Measurements from ENCODE around the gene SORBS2. TPM values are rescaled to one million over a fixed set of nuclear protein-coding genes. Genes with fewer than 3 reads are reported as not detected.

Gene SORBS2
- total RNA-seq, 2 experiments from 2014 or later = not detected

GRCh38 chr4:185793716-185794115, 18.3 kb downstream of the SORBS2 start:
- H3K27me3 Mint-ChIP-seq (ENCODE audit: low read depth) = no peaks in the 10 kb centered on the region
- no peak overlapping the region for H3K27ac Mint-ChIP-seq
- ChIA-PET CTCF (no interaction called here), POLR2A (no interaction called here)
- no peaks in the 10 kb centered on the region for H3K36me3 Mint-ChIP-seq (ENCODE audit: low read depth)
- H3K9me3 Mint-ChIP-seq (ENCODE audit: insufficient read depth) = no peaks in the 10 kb centered on the region
- DNase-seq (no peak), ATAC-seq (no peak)
- H3K4me3 Mint-ChIP-seq = no peak overlapping the region
- no peaks in the 10 kb centered on the region for H3K4me1 Mint-ChIP-seq (ENCODE audit: low read depth)

GRCh38 chr4:185793116-185793485, 18.9 kb downstream of the SORBS2 start:
- no peaks in the 10 kb centered on the region for H3K27me3 Mint-ChIP-seq (ENCODE audit: low read depth)
- CTCF ChIA-PET = no interaction called here
- no peak for DNase-seq
- H3K9me3 Mint-ChIP-seq (ENCODE audit: insufficient read depth) = no peaks in the 10 kb centered on the region
- no peaks in the 10 kb centered on the region for H3K36me3 Mint-ChIP-seq (ENCODE audit: low read depth)
- ATAC-seq = no peak
- no peak overlapping the region for H3K4me3 Mint-ChIP-seq
- POLR2A ChIA-PET = no interaction called here
- H3K4me1 Mint-ChIP-seq (ENCODE audit: low read depth) = no peaks in the 10 kb centered on the region
- H3K27ac Mint-ChIP-seq = no peak overlapping the region

DNA sequence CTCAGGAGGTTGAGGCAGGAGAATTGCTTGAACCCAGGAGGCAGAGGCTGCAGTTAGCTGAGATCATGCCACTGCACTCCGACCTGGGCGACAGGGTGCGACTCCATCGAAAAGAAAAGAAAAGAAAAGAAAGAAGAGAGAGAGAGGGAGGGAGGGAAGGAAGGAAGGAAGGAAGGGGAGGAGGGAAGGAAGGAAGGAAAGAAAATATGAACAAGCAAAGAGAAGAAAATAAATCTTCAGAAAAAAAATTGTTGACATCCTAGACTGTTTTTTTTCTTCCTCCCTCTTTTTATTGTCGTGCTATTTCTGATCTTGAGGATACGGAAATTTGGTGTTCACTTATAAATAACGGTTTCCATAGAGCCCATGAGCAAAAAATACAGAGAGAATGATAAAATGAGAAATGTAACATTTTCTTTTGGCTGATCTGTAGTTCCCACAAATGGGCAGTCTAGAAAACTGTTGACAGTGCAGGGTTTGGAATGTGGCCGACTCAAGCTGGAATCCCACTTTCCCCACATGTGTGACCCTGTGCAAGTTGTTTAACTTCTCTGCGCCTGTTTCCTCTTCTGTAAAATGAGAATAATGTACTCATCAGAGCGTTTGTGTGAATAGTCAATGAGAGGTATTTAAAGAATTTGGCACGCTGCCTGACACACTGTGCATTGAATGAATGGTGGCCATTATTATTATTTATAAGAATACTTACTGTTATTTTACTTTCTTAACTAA, 19.4 kb downstream of the SORBS2 start:
- Mint-ChIP-seq H3K27me3 (ENCODE audit: low read depth) (no peaks in the 10 kb centered on the region), H3K9me3 (ENCODE audit: insufficient read depth) (no peaks in the 10 kb centered on the region), H3K4me1 (ENCODE audit: low read depth) (no peaks in the 10 kb centered on the region), H3K4me3 (no peak overlapping the region), H3K27ac (no peak overlapping the region), H3K36me3 (ENCODE audit: low read depth) (no peaks in the 10 kb centered on the region)
- ChIA-PET CTCF (no interaction called here), POLR2A (no interaction called here)
- no peak for DNase-seq
- ATAC-seq = no peak

- H3K4me3 Mint-ChIP-seq = no peak overlapping the region
- ChIA-PET CTCF (no interaction called here), POLR2A (no interaction called here)
- no peaks in the 10 kb centered on the region for H3K9me3 Mint-ChIP-seq (ENCODE audit: insufficient read depth)
- H3K27me3 Mint-ChIP-seq (ENCODE audit: low read depth) = no peaks in the 10 kb centered on the region
- no peak for DNase-seq
- H3K27ac Mint-ChIP-seq = no peak overlapping the region
- ATAC-seq = no peak
- H3K4me1 Mint-ChIP-seq (ENCODE audit: low read depth) = no peaks in the 10 kb centered on the region
- no peaks in the 10 kb centered on the region for H3K36me3 Mint-ChIP-seq (ENCODE audit: low read depth)
Observed at GRCh38 chr4:185787926-185788679, 23.9 kb downstream of the SORBS2 start.

DNA sequence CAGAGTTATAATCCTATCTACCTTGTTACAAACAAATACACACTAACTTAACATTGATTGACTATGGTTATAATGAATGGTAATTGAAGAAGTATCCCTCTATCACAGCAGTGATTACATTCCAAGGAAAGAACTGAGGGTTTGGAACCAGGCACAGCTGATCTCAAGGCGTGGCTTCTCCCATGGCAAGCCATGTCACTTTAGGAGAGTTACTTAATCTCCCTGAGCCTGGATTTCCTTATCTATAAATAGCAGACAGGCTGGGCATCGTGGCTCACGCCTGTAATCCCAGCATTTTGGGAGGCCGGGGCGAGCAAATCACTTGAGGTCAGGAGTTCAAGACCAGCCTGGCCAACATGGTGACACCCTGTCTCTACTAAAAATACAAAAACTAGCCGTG, 25.6 kb downstream of the SORBS2 start:
- Mint-ChIP-seq H3K27ac (no peak overlapping the region), H3K4me1 (ENCODE audit: low read depth) (no peaks in the 10 kb centered on the region), H3K27me3 (ENCODE audit: low read depth) (no peaks in the 10 kb centered on the region), H3K9me3 (ENCODE audit: insufficient read depth) (no peaks in the 10 kb centered on the region), H3K36me3 (ENCODE audit: low read depth) (no peaks in the 10 kb centered on the region), H3K4me3 (no peak overlapping the region)
- ATAC-seq (no peak), DNase-seq (no peak)
- CTCF ChIA-PET = no interaction called here
- POLR2A ChIA-PET = no interaction called here

GRCh38 chr4:185783574-185783973, 28.4 kb downstream of the SORBS2 start:
- POLR2A ChIA-PET = no interaction called here

DNA sequence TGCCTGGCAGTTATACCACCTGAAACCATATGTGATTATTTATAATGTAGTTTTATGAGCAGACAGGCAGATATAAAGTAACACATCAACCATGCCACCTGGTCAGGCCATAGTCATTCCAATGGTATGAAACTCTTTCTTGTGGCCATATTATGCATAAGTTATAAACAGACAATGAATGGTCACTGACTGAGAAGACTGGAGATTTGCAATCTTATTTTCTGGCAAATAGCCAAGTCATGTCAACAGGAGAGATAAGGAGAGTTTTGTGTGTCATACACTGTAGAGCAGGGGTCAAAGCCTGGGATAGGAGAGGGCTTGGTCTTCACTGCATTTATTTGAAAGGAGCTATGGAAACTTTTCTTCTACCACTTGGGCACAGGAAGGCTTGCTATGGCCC, 29.5 kb downstream of the SORBS2 start:
- Mint-ChIP-seq H3K27ac (no peak overlapping the region), H3K4me1 (ENCODE audit: low read depth) (no peaks in the 10 kb centered on the region), H3K4me3 (no peak overlapping the region), H3K36me3 (ENCODE audit: low read depth) (no peaks in the 10 kb centered on the region), H3K9me3 (ENCODE audit: insufficient read depth) (no peaks in the 10 kb centered on the region), H3K27me3 (ENCODE audit: low read depth) (no peaks in the 10 kb centered on the region)
- ChIA-PET CTCF (no interaction called here), POLR2A (no interaction called here)
- DNase-seq (no peak), ATAC-seq (no peak)

More at GRCh38 chr4:185783574-185783973, 28.4 kb downstream of the SORBS2 start:
- CTCF ChIA-PET = no interaction called here
- ATAC-seq (no peak), DNase-seq (no peak)
- no peaks in the 10 kb centered on the region for H3K27me3 Mint-ChIP-seq (ENCODE audit: low read depth)
- no peak overlapping the region for H3K27ac Mint-ChIP-seq
- H3K4me1 Mint-ChIP-seq (ENCODE audit: low read depth) = no peaks in the 10 kb centered on the region
- H3K9me3 Mint-ChIP-seq (ENCODE audit: insufficient read depth) = no peaks in the 10 kb centered on the region
- H3K36me3 Mint-ChIP-seq (ENCODE audit: low read depth) = no peaks in the 10 kb centered on the region
- no peak overlapping the region for H3K4me3 Mint-ChIP-seq

DNA sequence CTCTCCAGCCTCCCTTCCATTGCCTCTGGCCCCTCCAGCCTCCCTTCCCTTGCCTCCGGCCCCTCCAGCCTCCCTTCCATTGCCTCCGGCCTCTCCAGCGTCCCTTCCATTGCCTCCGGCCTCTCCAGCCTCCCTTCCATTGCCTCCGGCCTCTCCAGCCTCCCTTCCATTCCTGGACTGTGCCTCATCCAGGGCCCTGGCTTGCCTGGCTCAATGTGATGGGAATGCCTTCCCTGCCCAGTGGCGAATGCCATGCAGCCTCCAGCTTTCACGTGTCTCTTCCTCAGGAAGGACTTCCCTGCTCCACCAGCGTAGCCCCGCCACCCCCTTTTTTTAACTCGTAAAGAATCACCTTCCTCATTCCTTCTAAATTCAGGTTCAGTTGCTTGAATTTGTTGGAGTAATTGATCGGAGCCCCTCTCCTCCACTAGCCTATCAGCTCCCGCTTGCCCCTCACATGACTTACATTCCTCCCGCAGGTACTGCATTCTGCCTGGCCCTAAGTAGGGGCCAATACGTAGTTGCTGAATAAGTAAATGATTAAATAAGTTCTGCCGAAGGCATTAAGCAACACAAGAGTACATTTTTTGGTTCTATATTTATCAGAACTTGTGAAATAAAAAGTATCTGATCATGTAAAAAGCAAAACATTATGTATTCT, 30.3 kb downstream of the SORBS2 start:
- Mint-ChIP-seq H3K27ac (no peak overlapping the region), H3K27me3 (ENCODE audit: low read depth) (no peaks in the 10 kb centered on the region), H3K36me3 (ENCODE audit: low read depth) (no peaks in the 10 kb centered on the region), H3K4me1 (ENCODE audit: low read depth) (no peaks in the 10 kb centered on the region), H3K4me3 (no peak overlapping the region), H3K9me3 (ENCODE audit: insufficient read depth) (no peaks in the 10 kb centered on the region)
- CTCF ChIA-PET = no interaction called here
- no peak for ATAC-seq
- POLR2A ChIA-PET = no interaction called here
- no peak for DNase-seq

DNA sequence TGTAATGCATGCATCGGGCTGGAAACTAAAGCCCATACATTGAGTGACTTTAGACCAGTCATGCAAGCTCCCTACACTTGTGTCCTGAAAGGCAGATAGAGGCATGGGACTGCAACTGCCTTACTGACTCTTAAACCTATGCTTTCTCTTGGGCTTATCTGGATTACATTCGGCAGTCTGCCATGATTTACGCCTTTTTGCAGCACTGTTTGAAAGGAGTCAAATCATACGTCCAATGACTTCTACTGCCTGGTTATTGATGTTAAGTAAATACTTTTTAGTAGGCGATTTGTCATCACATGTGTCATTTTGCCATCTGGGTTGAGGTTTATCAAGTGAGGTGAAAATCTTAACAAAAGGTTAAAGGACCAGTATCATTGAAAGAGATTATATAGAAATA, 31.5 kb downstream of the SORBS2 start:
- H3K9me3 Mint-ChIP-seq (ENCODE audit: insufficient read depth) = no peaks in the 10 kb centered on the region
- no peak for DNase-seq
- ATAC-seq = no peak
- ChIA-PET CTCF (no interaction called here), POLR2A (no interaction called here)
- no peaks in the 10 kb centered on the region for H3K4me1 Mint-ChIP-seq (ENCODE audit: low read depth)
- H3K36me3 Mint-ChIP-seq (ENCODE audit: low read depth) = no peaks in the 10 kb centered on the region
- no peak overlapping the region for H3K27ac Mint-ChIP-seq
- H3K4me3 Mint-ChIP-seq = no peak overlapping the region
- H3K27me3 Mint-ChIP-seq (ENCODE audit: low read depth) = no peaks in the 10 kb centered on the region

- H3K36me3 Mint-ChIP-seq (ENCODE audit: low read depth) = no peaks in the 10 kb centered on the region
- DNase-seq (no peak), ATAC-seq (no peak)
- no peaks in the 10 kb centered on the region for H3K9me3 Mint-ChIP-seq (ENCODE audit: insufficient read depth)
- no peak overlapping the region for H3K4me3 Mint-ChIP-seq
- ChIA-PET CTCF (no interaction called here), POLR2A (no interaction called here)
- H3K27ac Mint-ChIP-seq = no peak overlapping the region
- H3K4me1 Mint-ChIP-seq (ENCODE audit: low read depth) = no peaks in the 10 kb centered on the region
- H3K27me3 Mint-ChIP-seq (ENCODE audit: low read depth) = peaks cover under 1% of the 10 kb centered on the region
Observed at GRCh38 chr4:185779517-185779916, 32.5 kb downstream of the SORBS2 start.

- Mint-ChIP-seq H3K36me3 (ENCODE audit: low read depth) (no peaks in the 10 kb centered on the region), H3K27ac (no peak overlapping the region), H3K27me3 (ENCODE audit: low read depth) (peaks cover 2% of the 10 kb centered on the region), H3K4me3 (no peak overlapping the region), H3K4me1 (ENCODE audit: low read depth) (no peaks in the 10 kb centered on the region), H3K9me3 (ENCODE audit: insufficient read depth) (no peaks in the 10 kb centered on the region)
- CTCF ChIA-PET = no interaction called here
- ATAC-seq = no peak
- DNase-seq = no peak
- POLR2A ChIA-PET = no interaction called here
Observed at GRCh38 chr4:185778307-185778706, 33.7 kb downstream of the SORBS2 start.

DNA sequence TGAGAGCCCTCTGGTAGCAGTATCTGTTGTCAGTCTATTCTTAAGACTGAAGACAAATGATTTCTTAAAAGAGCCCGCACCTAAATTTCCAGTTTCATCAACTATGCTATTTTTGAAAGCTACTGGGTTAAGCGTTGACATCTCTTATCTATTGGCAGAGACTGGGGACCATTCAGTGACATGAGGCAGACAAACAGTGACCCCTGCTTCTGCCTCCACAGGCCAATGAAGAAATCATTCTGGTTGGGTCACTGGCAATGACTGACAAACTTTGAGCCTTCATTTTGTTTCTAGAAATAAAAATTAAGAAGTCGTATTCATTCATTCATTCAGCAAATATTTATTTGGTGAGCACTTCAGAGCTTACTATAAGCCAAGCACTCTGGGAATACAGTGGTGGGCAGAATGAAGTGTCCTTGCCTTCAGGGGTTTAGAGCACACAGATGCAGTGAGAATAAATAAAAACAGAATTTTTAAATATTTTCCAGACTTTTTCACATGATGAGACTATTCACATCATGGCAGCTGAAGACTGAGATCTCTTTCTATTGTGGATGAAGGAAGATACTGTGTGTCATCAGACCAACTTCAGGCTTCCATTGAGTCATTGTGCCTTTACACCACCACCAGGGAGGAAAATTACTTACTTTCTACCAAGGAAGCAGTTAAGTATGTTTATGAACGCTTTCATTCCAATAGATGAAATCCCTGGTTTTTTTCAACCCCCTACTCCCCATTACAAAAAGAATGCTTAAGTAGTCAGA, 36.0 kb downstream of the SORBS2 start:
- H3K27ac Mint-ChIP-seq = no peak overlapping the region
- H3K4me3 Mint-ChIP-seq = no peak overlapping the region
- no peaks in the 10 kb centered on the region for H3K4me1 Mint-ChIP-seq (ENCODE audit: low read depth)
- no peak for ATAC-seq
- CTCF ChIA-PET = no interaction called here
- peaks cover 2% of the 10 kb centered on the region for H3K27me3 Mint-ChIP-seq (ENCODE audit: low read depth)
- H3K9me3 Mint-ChIP-seq (ENCODE audit: insufficient read depth) = no peaks in the 10 kb centered on the region
- no peaks in the 10 kb centered on the region for H3K36me3 Mint-ChIP-seq (ENCODE audit: low read depth)
- DNase-seq = no peak
- POLR2A ChIA-PET = no interaction called here

Data from activated CD8-positive, alpha-beta T cell treated with anti-CD3 and anti-CD28 coated beads, Interleukin-2, amount 10 ng/mL, durations not matched to agents 7 days and 5 days (primary cell).